DND-41 (cell line): ENCODE data around the gene RNF215.
"Not testable (repeated sequence)": the region's sequence is repeated elsewhere in the genome, so short reads cannot be mapped to it uniquely, and the experiment has no call there.

Source experiments
- CTCF ChIP-seq: IDR thresholded peaks from 2 replicates; pipeline ENCODE4 v1.5.1; 2012; ENCODE audit warnings: borderline replicate concordance, low read length, moderate library complexity, mild to moderate bottlenecking; ENCODE audit not compliant: poor library complexity, severe bottlenecking; ENCODE audit errors: extremely low read depth
- EZH2 ChIP-seq: IDR thresholded peaks from 3 replicates; pipeline ENCODE4 v1.6.1; 2012; ENCODE audit warnings: borderline replicate concordance, low read depth, mild to moderate bottlenecking, moderate library complexity, low read length, inconsistent platforms; ENCODE audit not compliant: severe bottlenecking

- TF ChIP-seq CTCF, EZH2: not testable (repeated sequence)
Measured at GRCh38 chr22:30401024-30401423, 13.8 kb upstream of the RNF215 start.
